ENCODE data around the gene CDK19.
"Not testable (repeated sequence)": the region's sequence is repeated elsewhere in the genome, so short reads cannot be mapped to it uniquely, and the experiment has no call there.

CDK19 gene

GRCh38 chr6:110755411-110755834 is 59.8 kb downstream of the CDK19 start:
- DNase-seq: no peak

- DNase-seq: not testable (repeated sequence)
Observed at GRCh38 chr6:110753936-110754668, 61.2 kb downstream of the CDK19 start.

- DNase-seq: no peak
Observed at GRCh38 chr6:110748453-110748852, 66.8 kb downstream of the CDK19 start.

GRCh38 chr6:110746680-110747079 is 68.6 kb downstream of the CDK19 start:
- no peak for DNase-seq

- DNase-seq: no peak
Observed at GRCh38 chr6:110744991-110745390, 70.3 kb downstream of the CDK19 start.

GRCh38 chr6:110742552-110742951 is 72.7 kb downstream of the CDK19 start:
- not testable (repeated sequence) for DNase-seq

GRCh38 chr6:110741517-110741916 is 73.8 kb downstream of the CDK19 start:
- DNase-seq: no peak

- no peak for DNase-seq
Observed at GRCh38 chr6:110738899-110739365, 76.3 kb downstream of the CDK19 start.

GRCh38 chr6:110735666-110736065 is 79.6 kb downstream of the CDK19 start:
- DNase-seq: no peak

GRCh38 chr6:110731898-110732297 is 83.4 kb downstream of the CDK19 start:
- DNase-seq: no peak

- no peak for DNase-seq
Observed at GRCh38 chr6:110731196-110731595, 84.1 kb downstream of the CDK19 start.

- no peak for DNase-seq
Observed at GRCh38 chr6:110728501-110728900, 86.8 kb downstream of the CDK19 start.

- no peak for DNase-seq
Observed at GRCh38 chr6:110723017-110723416, 92.3 kb downstream of the CDK19 start.

- no peak for DNase-seq
Observed at GRCh38 chr6:110720066-110720465, 95.2 kb downstream of the CDK19 start.

GRCh38 chr6:110719601-110720000 is 95.7 kb downstream of the CDK19 start:
- DNase-seq: not testable (repeated sequence)

- DNase-seq: no peak
Observed at GRCh38 chr6:110714143-110714542, 101.1 kb downstream of the CDK19 start.

GRCh38 chr6:110712238-110712637 is 103.0 kb downstream of the CDK19 start:
- DNase-seq: no peak

- no peak for DNase-seq
Observed at GRCh38 chr6:110710115-110710514, 105.2 kb downstream of the CDK19 start.

GRCh38 chr6:110708295-110708950 is 106.8 kb downstream of the CDK19 start:
- DNase-seq: no peak

GRCh38 chr6:110705543-110705942 is 109.7 kb downstream of the CDK19 start:
- no peak for DNase-seq

GRCh38 chr6:110703906-110704594 is 111.2 kb downstream of the CDK19 start:
- DNase-seq: no peak

- no peak for DNase-seq
Observed at GRCh38 chr6:110703010-110703905, 112.0 kb downstream of the CDK19 start.

GRCh38 chr6:110699780-110700179 is 115.5 kb downstream of the CDK19 start:
- no peak for DNase-seq
